Measurements from ENCODE around the gene PCDH18. TPM values are rescaled to one million over a fixed set of nuclear protein-coding genes. Genes with fewer than 3 reads are reported as not detected.
"Not testable (repeated sequence)": the region's sequence is repeated elsewhere in the genome, so short reads cannot be mapped to it uniquely, and the experiment has no call there.

PCDH18 gene
- total RNA-seq, 1 donor from 2014 or later, result 6.2 TPM

GRCh38 chr4:137533855-137534254 is 1.6 kb upstream of the PCDH18 start:
- DNase-seq (ENCODE audit: missing footprints), result no peak
- intact Hi-C loops (cut with DNase I), result loop anchor here (5.0 kb wide), 2 partner anchors 142 to 252 kb away; no protein-coding TSS in a partner anchor
- no peak for ATAC-seq

GRCh38 chr4:137532869-137533236 is 559 bp upstream of the PCDH18 start:
- ATAC-seq (no peak), DNase-seq (ENCODE audit: missing footprints) (no peak)
- intact Hi-C loops (cut with DNase I), result loop anchor here (5.0 kb wide), 2 partner anchors 141 to 251 kb away; no protein-coding TSS in a partner anchor

GRCh38 chr4:137531168-137531985 is 917 bp downstream of the PCDH18 start:
- intact Hi-C loops (cut with DNase I), result loop anchor here (2.0 to 5.0 kb wide), 3 partner anchors 139 to 329 kb away; no protein-coding TSS in a partner anchor
- no peak for DNase-seq (ENCODE audit: missing footprints)
- ATAC-seq, result peak; percentile 33

GRCh38 chr4:137530176-137530575 is 2.1 kb downstream of the PCDH18 start:
- DNase-seq (ENCODE audit: missing footprints) (no peak), ATAC-seq (no peak)
- intact Hi-C loops (cut with DNase I), result loop anchor here (2.0 to 5.0 kb wide), 3 partner anchors 138 to 331 kb away; no protein-coding TSS in a partner anchor

- DNase-seq (ENCODE audit: missing footprints), result no peak
- intact Hi-C loops (cut with DNase I), result loop anchor here (5.0 to 10.0 kb wide), 2 partner anchors 175 to 237 kb away; no protein-coding TSS in a partner anchor
- no peak for ATAC-seq
These were observed 2.9 kb downstream of the PCDH18 start for GRCh38 chr4:137529432-137529831.

- DNase-seq (ENCODE audit: missing footprints) (no peak), ATAC-seq (no peak)
- intact Hi-C loops (cut with DNase I), result loop anchor here (5.0 to 10.0 kb wide), 2 partner anchors 176 to 236 kb away; no protein-coding TSS in a partner anchor
These were observed 3.6 kb downstream of the PCDH18 start for GRCh38 chr4:137528673-137529072.

GRCh38 chr4:137526681-137527080 is 5.6 kb downstream of the PCDH18 start:
- ATAC-seq (no peak), DNase-seq (ENCODE audit: missing footprints) (no peak)
- intact Hi-C loops (cut with DNase I), result loop anchor here (5.0 to 10.0 kb wide), 2 partner anchors 178 to 234 kb away; no protein-coding TSS in a partner anchor

GRCh38 chr4:137524725-137525369 is 7.4 kb downstream of the PCDH18 start:
- no peak for ATAC-seq

GRCh38 chr4:137523329-137523728 is 9.0 kb downstream of the PCDH18 start:
- ATAC-seq (no peak), DNase-seq (ENCODE audit: missing footprints) (no peak)
- intact Hi-C loops (cut with DNase I), result loop anchor here (10.0 kb wide), 1 partner anchor 181 kb away; no protein-coding TSS in a partner anchor

More at GRCh38 chr4:137524725-137525369, 7.4 kb downstream of the PCDH18 start:
- intact Hi-C loops (cut with DNase I), result loop anchor here (5.0 to 10.0 kb wide), 2 partner anchors 180 to 233 kb away; no protein-coding TSS in a partner anchor
- no peak for DNase-seq (ENCODE audit: missing footprints)

GRCh38 chr4:137521053-137521452 is 11.2 kb downstream of the PCDH18 start:
- DNase-seq (ENCODE audit: missing footprints) (no peak), ATAC-seq (no peak)
- intact Hi-C loops (cut with DNase I), result loop anchor here (10.0 kb wide), 1 partner anchor 184 kb away; no protein-coding TSS in a partner anchor

GRCh38 chr4:137519406-137519805 is 12.9 kb downstream of the PCDH18 start:
- no peak for ATAC-seq
- no peak for DNase-seq (ENCODE audit: missing footprints)
- intact Hi-C loops (cut with DNase I), result no loop called here

- DNase-seq (ENCODE audit: missing footprints); ATAC-seq; intact Hi-C loops (cut with DNase I): not testable (repeated sequence)
These were observed 15.0 kb downstream of the PCDH18 start for GRCh38 chr4:137517323-137517722.

- DNase-seq (ENCODE audit: missing footprints), result no peak
- no peak for ATAC-seq
- intact Hi-C loops (cut with DNase I), result no loop called here
These were observed 17.7 kb downstream of the PCDH18 start for GRCh38 chr4:137514406-137515111.

GRCh38 chr4:137510557-137511265 is 21.6 kb downstream of the PCDH18 start:
- ATAC-seq, result peak; percentile 97
- intact Hi-C loops (cut with DNase I), result no loop called here
- no peak for DNase-seq (ENCODE audit: missing footprints)

- peak; percentile 30 for ATAC-seq
- DNase-seq (ENCODE audit: missing footprints), result no peak
- intact Hi-C loops (cut with DNase I), result no loop called here
These were observed 22.4 kb downstream of the PCDH18 start for GRCh38 chr4:137509855-137510282.

- no peak for ATAC-seq
- intact Hi-C loops (cut with DNase I), result no loop called here
- no peak for DNase-seq (ENCODE audit: missing footprints)
These were observed 29.8 kb downstream of the PCDH18 start for GRCh38 chr4:137502339-137503129.

GRCh38 chr4:137496267-137496666 is 36.0 kb downstream of the PCDH18 start:
- DNase-seq (ENCODE audit: missing footprints); intact Hi-C loops (cut with DNase I); ATAC-seq: not testable (repeated sequence)
